Skeletal muscle satellite cell (primary cell): ENCODE measurements around the gene EFCAB11.
A peak's percentile ranks its signal among the peaks of the same experiment; 100 is the strongest.

Experiments used
- H3K27me3 ChIP-seq: 2 replicates; pipeline ENCODE4 v1.7.0; 2013; ENCODE audit warnings: low read length; ENCODE audit not compliant: control insufficient read depth, insufficient read depth
- H3K36me3 ChIP-seq: 2 replicates; pipeline ENCODE4 v1.7.0; 2013; ENCODE audit warnings: mild to moderate bottlenecking, control low read depth, low read length; ENCODE audit not compliant: insufficient read depth
- H3K4me1 ChIP-seq: 2 replicates; pipeline ENCODE4 v1.7.0; 2013; ENCODE audit warnings: low read length; ENCODE audit not compliant: control insufficient read depth, insufficient read depth
- H3K4me2 ChIP-seq: 2 replicates; pipeline ENCODE4 v1.7.0; 2013; ENCODE audit warnings: mild to moderate bottlenecking, low read length
- H3K4me3 ChIP-seq: 2 replicates; pipeline ENCODE4 v1.7.0; 2013; ENCODE audit warnings: low read length
- H3K9ac ChIP-seq: 2 replicates; pipeline ENCODE4 v1.7.0; 2013; ENCODE audit warnings: mild to moderate bottlenecking, low read depth, low read length, moderate library complexity
- H3K9me3 ChIP-seq: replicated peaks from 2 replicates; pipeline ENCODE4 v1.7.0; 2013; ENCODE audit warnings: mild to moderate bottlenecking, control low read depth, low read length

EFCAB11 gene

DNA sequence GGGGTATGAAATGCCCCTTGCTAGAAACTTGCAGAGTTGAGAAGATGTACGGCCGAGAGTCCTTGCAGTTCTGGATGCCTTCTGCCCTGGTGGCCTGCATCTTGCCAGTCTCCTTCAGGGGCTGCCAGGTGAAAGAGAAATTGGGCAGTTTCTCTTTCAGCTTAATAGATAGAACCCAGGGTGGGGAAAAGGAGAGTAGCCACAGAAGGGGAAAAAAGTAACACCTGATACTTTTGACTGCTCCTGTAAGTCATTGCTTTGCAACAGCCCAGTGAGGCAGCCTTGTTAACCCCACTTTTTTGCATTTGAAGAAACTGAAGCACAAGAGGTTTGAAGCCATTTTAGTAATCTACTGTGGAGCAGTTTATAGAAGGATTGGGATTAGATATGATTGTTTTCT is 28.8 kb upstream of the EFCAB11 start:
- Histone ChIP-seq H3K36me3 (peaks cover 62% of the 10 kb centered on the region), H3K4me1 (no peaks in the 10 kb centered on the region), H3K27me3 (no peaks in the 10 kb centered on the region), H3K9ac (no peak overlapping the region), H3K4me3 (no peak overlapping the region), H3K9me3 (no peaks in the 10 kb centered on the region), H3K4me2 (no peak overlapping the region)

DNA sequence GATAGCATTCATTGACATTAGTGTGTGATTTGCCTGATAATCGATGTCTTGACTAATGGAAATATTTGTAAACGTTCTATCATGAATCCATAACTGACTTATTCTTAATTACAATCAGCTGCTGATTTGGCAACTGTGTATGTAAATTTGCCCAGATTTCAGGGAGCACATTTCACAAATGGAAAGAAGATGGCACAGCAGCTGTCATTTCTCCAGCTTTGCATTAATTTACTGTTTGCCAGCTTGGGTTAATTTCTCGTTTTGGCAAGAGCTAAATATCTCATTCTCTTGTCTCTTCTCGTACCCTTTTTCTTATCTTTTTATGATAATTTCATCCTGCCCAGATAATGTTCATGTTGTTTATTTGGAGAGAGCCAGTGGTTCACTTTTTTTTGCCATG is 24.1 kb upstream of the EFCAB11 start:
- H3K27me3 ChIP-seq = no peaks in the 10 kb centered on the region
- H3K9me3 ChIP-seq = no peaks in the 10 kb centered on the region

DNA sequence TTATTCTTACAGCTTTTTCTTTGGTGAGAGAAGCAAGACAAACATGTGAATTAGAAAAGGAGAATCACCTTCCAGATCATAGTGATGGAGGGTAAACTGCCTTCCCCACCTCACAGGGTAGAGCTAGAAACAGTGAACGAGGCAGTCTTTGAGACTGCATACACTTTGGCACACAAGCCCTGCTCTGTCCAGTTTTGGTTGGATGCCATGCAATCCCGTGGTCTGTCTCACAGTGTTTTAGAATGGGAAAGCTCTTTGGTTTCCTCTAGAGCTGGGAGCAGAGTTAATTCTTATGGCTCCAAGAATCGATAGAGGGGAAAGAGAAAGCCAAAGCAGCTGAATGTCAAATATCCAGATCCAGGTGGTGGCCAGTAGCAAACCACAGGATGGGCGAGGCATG is 23.1 kb upstream of the EFCAB11 start:
- H3K27me3 ChIP-seq = no peaks in the 10 kb centered on the region
- H3K36me3 ChIP-seq = peaks cover 45% of the 10 kb centered on the region
- no peak overlapping the region for H3K4me2 ChIP-seq
- no peak overlapping the region for H3K9ac ChIP-seq
- H3K4me3 ChIP-seq = no peak overlapping the region
- no peaks in the 10 kb centered on the region for H3K9me3 ChIP-seq
- no peaks in the 10 kb centered on the region for H3K4me1 ChIP-seq

More for the DNA sequence above, 24.1 kb upstream of the EFCAB11 start:
- Histone ChIP-seq H3K4me3 (no peak overlapping the region), H3K4me1 (no peaks in the 10 kb centered on the region), H3K4me2 (no peak overlapping the region), H3K36me3 (peaks cover 49% of the 10 kb centered on the region), H3K9ac (no peak overlapping the region)

DNA sequence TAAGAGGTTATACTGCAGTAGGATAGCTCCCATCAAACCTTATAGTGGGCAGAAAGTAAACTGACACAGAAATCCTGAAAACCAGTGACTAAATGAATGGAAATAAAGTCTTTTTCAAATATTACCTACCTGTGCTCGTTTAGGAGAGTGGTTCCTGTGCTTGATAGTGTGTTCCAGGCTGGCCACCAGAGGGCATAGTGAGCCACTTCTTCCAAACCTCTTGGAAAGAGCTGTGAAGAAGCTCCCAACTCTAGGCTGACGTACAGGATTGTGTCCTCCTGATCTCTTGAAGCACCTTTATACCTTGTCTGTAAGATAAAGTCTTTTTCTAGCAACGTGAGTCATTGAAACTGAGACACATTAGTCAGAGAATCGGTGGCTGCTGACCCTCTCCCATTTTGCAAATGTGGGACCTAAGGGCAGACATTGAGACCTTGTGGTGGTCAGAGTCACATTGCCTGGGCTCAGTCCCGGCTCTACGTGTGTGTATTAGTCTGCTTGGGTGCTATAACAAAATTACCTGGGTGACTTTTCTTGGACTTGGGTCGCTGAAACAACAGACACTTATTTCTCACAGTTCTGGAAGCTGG is 18.8 kb upstream of the EFCAB11 start:
- Histone ChIP-seq H3K4me3 (no peak overlapping the region), H3K9ac (no peak overlapping the region), H3K4me1 (no peaks in the 10 kb centered on the region), H3K4me2 (no peak overlapping the region), H3K27me3 (no peaks in the 10 kb centered on the region), H3K36me3 (peaks cover 50% of the 10 kb centered on the region), H3K9me3 (no peaks in the 10 kb centered on the region)

DNA sequence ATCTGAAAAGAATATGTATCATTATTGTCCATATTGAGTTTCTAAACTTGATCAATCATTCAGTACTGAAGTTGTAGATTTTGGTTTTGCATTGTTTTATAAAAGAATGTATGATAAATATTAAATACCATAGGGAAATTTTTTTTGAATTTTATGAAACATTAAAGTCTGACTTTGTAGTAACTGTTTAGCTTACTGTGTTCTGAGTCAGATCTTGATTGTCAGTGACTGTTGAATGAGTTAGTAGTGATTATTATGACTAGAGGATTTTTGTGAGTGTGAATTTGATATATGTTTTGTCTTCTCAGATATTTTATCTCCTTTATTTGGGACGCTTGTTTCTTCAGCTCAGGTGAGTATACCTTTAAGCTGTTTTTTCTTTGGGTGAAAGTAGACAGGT is 11.3 kb upstream of the EFCAB11 start:
- Histone ChIP-seq H3K36me3 (peaks cover 44% of the 10 kb centered on the region), H3K4me1 (no peaks in the 10 kb centered on the region), H3K9me3 (no peaks in the 10 kb centered on the region)

DNA sequence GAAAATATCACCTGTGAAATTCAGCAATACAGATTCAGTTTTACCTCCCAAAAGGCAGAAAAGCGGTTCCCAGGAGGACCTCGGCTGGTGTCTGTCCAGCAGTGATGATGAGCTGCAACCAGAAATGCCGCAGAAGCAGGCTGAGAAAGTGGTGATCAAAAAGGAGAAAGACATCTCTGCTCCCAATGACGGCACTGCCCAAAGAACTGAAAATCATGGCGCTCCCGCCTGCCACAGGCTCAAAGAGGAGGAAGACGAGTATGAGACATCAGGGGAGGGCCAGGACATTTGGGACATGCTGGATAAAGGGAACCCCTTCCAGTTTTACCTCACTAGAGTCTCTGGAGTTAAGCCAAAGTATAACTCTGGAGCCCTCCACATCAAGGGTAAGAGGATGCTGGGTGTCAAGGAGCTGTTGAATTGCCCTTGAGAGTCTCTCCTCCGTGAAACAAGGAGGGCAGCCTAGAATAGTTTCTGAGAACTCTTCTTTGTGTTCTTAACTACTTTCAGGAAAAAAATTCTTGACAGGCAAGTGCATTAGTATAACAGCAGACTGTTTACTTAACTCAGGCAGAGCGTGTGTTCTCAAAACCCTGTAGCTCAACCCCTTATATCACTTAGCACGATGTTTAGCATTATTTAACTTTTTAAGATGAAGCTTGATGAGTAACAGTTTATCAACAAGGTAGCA is 8.9 kb upstream of the EFCAB11 start:
- Histone ChIP-seq H3K9ac (no peak overlapping the region), H3K4me2 (no peak overlapping the region), H3K4me1 (no peaks in the 10 kb centered on the region), H3K27me3 (no peaks in the 10 kb centered on the region), H3K4me3 (no peak overlapping the region), H3K9me3 (no peaks in the 10 kb centered on the region), H3K36me3 (peaks cover 41% of the 10 kb centered on the region)

More for the DNA sequence above, 11.3 kb upstream of the EFCAB11 start:
- Histone ChIP-seq H3K9ac (no peak overlapping the region), H3K4me2 (no peak overlapping the region), H3K4me3 (no peak overlapping the region), H3K27me3 (no peaks in the 10 kb centered on the region)

DNA sequence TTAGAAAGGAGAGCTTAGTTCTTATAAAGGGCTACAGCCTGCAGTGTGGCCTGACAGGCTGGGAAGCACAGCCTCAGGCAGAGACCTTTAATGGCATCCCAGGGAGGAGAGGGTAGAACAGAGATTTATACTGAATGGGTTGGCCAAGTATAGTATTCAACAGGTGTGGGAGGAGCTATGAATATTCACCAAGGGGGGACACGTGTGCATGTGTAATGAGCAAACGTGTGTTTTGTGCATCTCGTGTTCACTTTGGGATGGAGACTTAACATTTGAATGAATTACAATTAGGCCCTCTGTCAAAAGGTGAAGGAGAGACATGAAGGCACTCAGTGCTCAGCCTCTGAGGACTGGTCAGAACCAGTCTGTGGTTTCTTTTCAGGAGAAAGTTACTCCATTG is 6.4 kb upstream of the EFCAB11 start:
- no peak overlapping the region for H3K4me3 ChIP-seq
- H3K9me3 ChIP-seq = no peaks in the 10 kb centered on the region
- no peaks in the 10 kb centered on the region for H3K27me3 ChIP-seq
- peaks cover 15% of the 10 kb centered on the region for H3K4me1 ChIP-seq
- no peak overlapping the region for H3K4me2 ChIP-seq
- no peak overlapping the region for H3K9ac ChIP-seq
- H3K36me3 ChIP-seq = peaks cover 39% of the 10 kb centered on the region

DNA sequence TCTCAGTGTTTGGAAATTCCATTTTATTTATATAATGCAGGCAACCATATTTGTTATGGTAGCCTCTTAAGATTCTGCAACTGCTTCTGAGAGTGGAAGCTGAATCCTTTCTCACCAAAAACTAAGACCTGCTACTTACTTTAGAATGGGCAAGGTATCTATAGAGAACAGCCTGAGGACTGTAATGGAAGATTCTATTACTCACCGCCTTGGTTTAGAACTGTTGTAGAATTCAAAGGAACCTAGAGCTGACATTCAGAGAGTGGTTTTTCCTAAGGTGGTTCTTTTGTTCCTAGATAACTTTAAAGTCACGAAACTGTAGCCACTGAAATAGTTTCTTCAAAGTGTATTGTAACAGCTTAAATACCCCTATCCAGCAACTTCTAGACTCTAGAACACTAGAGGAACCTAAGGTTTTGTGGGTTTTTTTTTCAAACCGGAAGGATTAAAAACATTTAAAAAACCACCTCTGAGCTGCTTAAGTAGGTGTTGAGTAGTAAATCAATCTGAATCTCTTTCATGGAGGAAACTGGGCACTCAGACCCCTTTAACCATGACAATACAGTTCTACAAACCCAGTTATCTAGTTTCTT is 5.4 kb upstream of the EFCAB11 start:
- H3K9me3 ChIP-seq = no peaks in the 10 kb centered on the region
- H3K4me2 ChIP-seq = no peak overlapping the region
- H3K36me3 ChIP-seq = peaks cover 38% of the 10 kb centered on the region
- no peak overlapping the region for H3K4me3 ChIP-seq
- no peak overlapping the region for H3K9ac ChIP-seq
- peaks cover 15% of the 10 kb centered on the region for H3K4me1 ChIP-seq
- no peaks in the 10 kb centered on the region for H3K27me3 ChIP-seq

DNA sequence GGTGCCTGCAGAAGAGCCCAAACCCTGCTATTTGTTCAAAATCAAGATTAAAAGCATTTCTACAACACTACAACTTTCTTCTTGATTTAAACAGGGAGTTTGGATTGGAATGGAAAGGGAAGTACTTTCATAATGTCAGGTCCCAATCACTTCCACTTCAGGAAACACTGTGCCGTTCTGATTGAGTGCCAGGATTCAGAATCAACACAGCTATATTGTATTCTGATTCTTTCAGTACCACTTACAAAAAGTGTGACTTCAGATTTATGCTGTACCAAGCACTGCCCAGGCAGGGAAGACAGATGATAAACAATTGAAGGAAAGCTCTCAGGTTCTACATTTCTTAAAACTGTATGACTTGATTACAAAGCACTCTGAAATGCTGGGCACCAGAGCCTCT is 4.4 kb upstream of the EFCAB11 start:
- H3K4me1 ChIP-seq = peaks cover 15% of the 10 kb centered on the region
- H3K4me2 ChIP-seq = no peak overlapping the region
- H3K27me3 ChIP-seq = no peaks in the 10 kb centered on the region
- no peak overlapping the region for H3K4me3 ChIP-seq
- H3K9ac ChIP-seq = no peak overlapping the region
- H3K9me3 ChIP-seq = no peaks in the 10 kb centered on the region
- H3K36me3 ChIP-seq = peaks cover 32% of the 10 kb centered on the region

DNA sequence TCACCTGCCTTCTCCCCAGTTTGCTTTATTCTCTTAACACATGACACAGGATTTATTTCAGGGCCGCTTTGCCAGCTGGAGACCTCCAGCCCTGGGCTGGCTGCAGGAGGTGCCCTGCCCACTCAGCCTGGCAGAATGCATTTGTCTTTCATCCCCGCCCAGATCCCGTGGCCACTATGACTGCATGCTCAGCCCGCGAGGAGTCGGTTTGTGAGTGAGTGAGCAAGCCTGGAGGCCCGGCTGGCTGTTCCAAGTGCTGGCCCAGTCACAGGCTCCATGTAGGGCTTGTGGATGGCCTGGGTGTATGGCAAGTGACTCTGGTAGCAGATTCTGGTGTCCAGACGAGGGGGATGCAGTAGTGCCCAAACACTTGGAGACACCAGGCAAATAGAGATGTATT is 3.3 kb upstream of the EFCAB11 start:
- Histone ChIP-seq H3K4me3 (no peak overlapping the region), H3K27me3 (no peaks in the 10 kb centered on the region), H3K9ac (no peak overlapping the region), H3K9me3 (no peaks in the 10 kb centered on the region), H3K4me2 (no peak overlapping the region), H3K4me1 (peaks cover 22% of the 10 kb centered on the region), H3K36me3 (peaks cover 20% of the 10 kb centered on the region)

DNA sequence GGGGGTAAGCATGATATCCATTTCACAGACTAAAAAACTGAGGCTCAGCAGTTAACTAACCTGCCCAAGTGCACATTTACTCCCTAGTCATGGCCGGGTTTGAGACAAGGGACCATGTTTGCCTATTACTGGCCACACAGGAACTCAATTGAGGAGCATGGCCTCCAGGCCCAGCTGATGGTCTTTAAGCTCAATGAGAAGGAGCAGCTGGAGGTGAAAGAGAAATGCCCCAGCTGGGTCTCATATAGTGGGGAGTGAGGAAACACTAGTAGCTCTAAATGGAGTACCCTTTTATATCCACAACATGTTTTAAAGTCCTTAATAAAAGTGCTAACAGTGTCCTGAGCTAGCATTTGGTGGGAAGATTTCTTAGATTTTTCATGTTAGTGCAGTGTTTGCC is 2.8 kb upstream of the EFCAB11 start:
- H3K9ac ChIP-seq = peak overlapping the region; percentile 95
- no peaks in the 10 kb centered on the region for H3K9me3 ChIP-seq
- H3K4me1 ChIP-seq = peaks cover 22% of the 10 kb centered on the region
- peak overlapping the region; percentile 92 for H3K4me2 ChIP-seq
- H3K4me3 ChIP-seq = peak overlapping the region; percentile 92
- H3K27me3 ChIP-seq = no peaks in the 10 kb centered on the region
- H3K36me3 ChIP-seq = peaks cover 18% of the 10 kb centered on the region

DNA sequence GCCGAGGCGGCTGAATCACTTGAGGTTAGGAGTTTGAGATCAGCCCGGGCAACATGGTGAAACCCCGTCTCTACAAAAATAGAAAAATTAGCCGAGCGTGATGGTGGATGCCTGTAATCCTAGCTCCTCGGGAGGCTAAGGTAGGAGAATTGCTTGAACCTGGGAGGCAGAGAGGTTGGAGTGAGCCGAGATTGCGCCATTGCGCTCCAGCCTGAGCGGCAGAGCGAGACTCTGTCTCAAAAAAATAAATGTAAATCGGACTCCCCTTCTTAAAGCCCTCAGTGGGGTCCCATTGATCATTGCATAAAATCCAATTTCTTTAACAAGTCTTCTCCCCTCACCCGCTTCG is 2.1 kb upstream of the EFCAB11 start:
- Histone ChIP-seq H3K27me3 (no peaks in the 10 kb centered on the region), H3K4me1 (peaks cover 22% of the 10 kb centered on the region), H3K9me3 (no peaks in the 10 kb centered on the region), H3K4me3 (peak overlapping the region; percentile 92), H3K4me2 (peak overlapping the region; percentile 92), H3K36me3 (peaks cover 18% of the 10 kb centered on the region), H3K9ac (peak overlapping the region; percentile 95)
